Parietal lobe (tissue), 1 donor: ENCODE data around the gene ANO7. TPM values are rescaled to one million over a fixed set of nuclear protein-coding genes. Genes with fewer than 3 reads are reported as not detected.

Experiments used
- total RNA-seq: library from RNA; depleted of rRNA; stranded (reverse); fragments of >200 nt; gene quantifications from one replicate; pipeline ENCODE4 v1.2.3, GENCODE V29; 2014

The ANO7 gene
- 0.63 TPM for total RNA-seq

DNA sequence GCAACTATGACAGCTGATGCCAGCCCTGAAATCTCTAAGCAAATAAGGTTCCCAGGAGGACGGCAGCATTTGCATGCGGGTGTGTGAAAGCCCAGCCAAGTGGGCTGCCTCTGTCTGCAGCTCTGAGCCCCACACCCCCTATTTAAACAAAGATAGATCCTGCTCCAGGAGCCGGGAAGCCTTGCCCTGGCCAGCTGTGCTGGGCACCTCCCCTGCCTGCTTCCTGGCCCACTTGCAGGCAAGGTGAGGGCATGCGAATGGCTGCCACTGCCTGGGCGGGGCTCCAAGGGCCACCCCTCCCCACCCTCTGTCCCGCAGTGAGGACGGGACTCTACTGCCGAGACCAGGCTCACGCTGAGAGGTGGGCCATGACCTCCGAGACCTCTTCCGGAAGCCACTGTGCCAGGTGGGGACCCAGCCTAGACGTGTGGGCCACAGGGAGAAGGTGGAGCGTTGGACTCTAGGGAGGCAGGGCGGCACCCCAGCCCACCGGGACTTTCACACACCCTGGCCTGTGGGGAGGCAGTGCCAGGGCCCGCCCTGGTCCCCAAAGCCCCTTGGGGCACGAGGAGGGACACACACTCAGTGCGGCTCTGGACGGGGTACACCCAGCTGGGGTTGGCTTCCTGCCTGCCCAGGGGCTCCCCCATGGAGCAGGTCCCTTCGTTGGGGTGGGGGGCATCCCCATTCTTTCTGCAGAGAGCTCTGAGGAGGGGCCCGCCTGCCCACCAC, at the start of gene ANO7:
ANO7 (plus strand) TSS at position 317 of the 732 bp plus-strand sequence. CDS start 1,387 bp downstream, outside the sequence.

DNA sequence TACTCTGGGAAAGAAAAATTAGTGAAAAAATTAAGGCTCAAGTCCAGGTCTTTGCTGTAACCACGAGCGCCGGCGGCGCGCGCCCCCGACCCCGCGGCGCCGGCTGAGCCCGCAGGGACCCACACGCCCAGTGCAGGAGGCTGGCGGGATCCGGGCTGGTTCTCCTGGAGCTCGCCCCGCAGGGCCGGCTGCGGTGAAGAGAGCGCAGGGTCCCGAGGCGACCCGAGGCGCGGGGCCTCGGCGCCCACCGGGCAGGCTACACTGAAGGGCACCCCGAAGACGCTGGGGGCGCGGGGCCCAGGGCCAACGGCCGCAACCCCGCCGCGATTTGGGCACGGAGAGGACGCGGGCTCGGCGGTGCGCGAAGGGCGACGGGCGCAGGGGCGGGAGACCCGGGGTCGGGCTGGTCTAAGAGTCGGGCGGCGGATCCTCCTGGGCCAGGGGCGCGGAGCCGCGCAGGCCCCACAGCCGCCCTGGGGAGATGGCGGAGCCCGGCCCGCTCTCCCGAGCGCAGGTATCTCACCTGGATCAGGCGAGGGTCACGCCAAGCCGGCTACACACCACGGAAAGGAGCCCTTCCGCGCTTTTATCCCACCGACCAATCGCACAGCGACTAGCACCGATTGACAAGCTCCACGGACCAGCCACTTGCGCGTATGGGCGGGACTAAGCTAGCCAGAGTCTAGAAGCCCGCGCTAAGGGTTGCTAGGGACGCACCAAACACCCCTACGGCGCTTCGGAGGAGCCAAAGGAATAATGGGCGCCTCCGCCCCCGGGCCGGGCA, 39.4 kb upstream of the ANO7 start, which contains the start of gene PASK:
PASK (minus strand) TSS at position 582 of the 784 bp plus-strand sequence. CDS start 6,440 bp downstream, outside the sequence.

DNA sequence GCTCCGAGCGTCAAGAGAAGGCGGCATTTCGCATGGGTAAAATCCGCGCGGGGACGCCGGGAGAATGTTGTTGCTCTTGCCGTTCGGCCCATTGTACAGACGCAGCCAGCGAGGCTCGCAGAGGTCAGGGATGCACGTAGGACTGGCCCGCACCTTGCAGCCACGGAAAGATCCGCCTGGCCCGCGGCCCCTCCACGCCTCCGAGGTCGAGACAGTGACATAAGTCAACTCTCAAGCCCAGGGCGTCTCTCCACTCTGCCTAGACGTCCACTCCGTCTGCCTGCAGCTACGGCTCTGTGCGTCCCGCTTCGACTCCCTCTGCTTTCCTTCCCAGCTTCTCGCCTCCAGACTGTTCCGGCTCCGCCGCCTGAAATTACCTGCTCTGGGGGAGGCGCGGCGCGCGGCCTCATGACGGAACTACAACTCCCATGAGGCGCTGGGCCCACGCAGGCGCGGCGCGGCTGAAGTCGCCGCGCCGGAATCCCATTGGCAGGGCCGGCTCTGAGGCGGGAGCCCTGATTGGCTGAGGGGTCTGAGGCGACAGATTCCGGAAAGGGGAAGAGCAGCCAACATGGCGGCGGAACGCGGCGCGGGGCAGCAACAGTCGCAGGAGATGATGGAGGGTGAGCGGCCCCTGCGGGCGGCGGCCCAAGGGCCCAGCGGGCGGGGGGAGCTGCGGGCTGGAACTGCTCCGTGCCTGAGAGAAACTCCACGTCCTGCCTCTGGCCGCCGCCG, 38.4 kb upstream of the ANO7 start, which contains the start of gene PPP1R7:
PPP1R7 (plus strand) TSS at position 543 of the 735 bp plus-strand sequence; CDS start at position 572, 29 bp downstream.

Other genes starting within 250 kb of the ANO7 start
- 5.6 TPM for gene SNED1, start 190.1 kb upstream of the ANO7 start, total RNA-seq
- gene MTERF4, start 86.4 kb upstream of the ANO7 start, total RNA-seq: 70.4 TPM
- 21.9 TPM for gene PASK, start 39.2 kb upstream of the ANO7 start, total RNA-seq
- gene PPP1R7, start 38.2 kb upstream of the ANO7 start, total RNA-seq: 35.1 TPM
- gene HDLBP, start 127.0 kb downstream of the ANO7 start, total RNA-seq: 209 TPM
- gene SEPTIN2, start 127.2 kb downstream of the ANO7 start, total RNA-seq: 340 TPM
- 47.0 TPM for gene FARP2, start 167.6 kb downstream of the ANO7 start, total RNA-seq